Heart right ventricle (tissue), 16 donors: ENCODE measurements around the gene KCNC1. TPM values are rescaled to one million over a fixed set of nuclear protein-coding genes. Genes with fewer than 3 reads are reported as not detected.

Source experiments
- ATAC-seq, 8 donors: fragments of 200-7000 bp; cut with Tn5 transposase; one replicate each; pipeline ENCODE4 v1.9.1; 2020; ENCODE audit warnings: mild to moderate bottlenecking in 8 of 8, moderate library complexity in 8 of 8, moderate number of reproducible peaks in 1 of 8
- DNase-seq, 2 donors: peaks; one replicate each; pipeline ENCODE4 v3.0.0-alpha.2; 2020
- H3K27ac ChIP-seq, 10 donors: fragments of 200-600 bp; sonication (generic) in 2 of 10; one replicate each; pipeline versions ENCODE4 v1.5.0 to v1.8.0; 2020 to 2022; ENCODE audit warnings: mild to moderate bottlenecking in 3 of 10
- H3K27me3 ChIP-seq, 7 donors: fragments of 200-600 bp; one replicate each; pipeline ENCODE4 v1.8.0; 2021 to 2022; ENCODE audit warnings: mild to moderate bottlenecking in 2 of 7
- H3K36me3 ChIP-seq, 9 donors: fragments of 200-600 bp; sonication (generic) in 1 of 9; one replicate each; pipeline versions ENCODE4 v1.5.0 to v1.8.0; 2020 to 2022; ENCODE audit warnings: mild to moderate bottlenecking in 2 of 9
- H3K4me1 ChIP-seq, 9 donors: fragments of 200-600 bp; sonication (generic) in 1 of 9; one replicate each; pipeline versions ENCODE4 v1.5.0 to v1.8.0; 2020 to 2022; ENCODE audit warnings: mild to moderate bottlenecking in 4 of 9
- H3K4me3 ChIP-seq, 10 donors: fragments of 200-600 bp; sonication (generic) in 2 of 10; one replicate each; pipeline versions ENCODE4 v1.5.0 to v1.8.0; 2020 to 2022; ENCODE audit warnings: mild to moderate bottlenecking in 7 of 10, moderate library complexity in 2 of 10
- H3K9me3 ChIP-seq, 11 donors: fragments of 200-600 bp in 10 of 11; sonication (generic) in 2 of 11; one replicate each; pipeline versions ENCODE4 v1.5.0 to v1.8.0; 2013 to 2022; ENCODE audit warnings: mild to moderate bottlenecking in 2 of 11, control low read depth in 1 of 11, moderate library complexity in 1 of 11
- CTCF ChIP-seq, 9 donors: fragments of 200-600 bp; sonication (generic) in 2 of 9; IDR thresholded peaks; one replicate each; pipeline versions ENCODE4 v1.5.0 to v1.8.0; 2021 to 2022; ENCODE audit warnings: antibody characterized with exemption in 9 of 9, mild to moderate bottlenecking in 5 of 9, moderate library complexity in 1 of 9
- whole genome bisulfite sequencing, 2 donors: extraction: QIAGEN DNeasy Blood & Tissue Kit; methylation state at CpG; one replicate each; pipeline ENCODE4 v1.1.7; 2013; ENCODE audit warnings: inconsistent platforms in 1 of 2; 5-methylcytosine and 5-hydroxymethylcytosine counted together
- intact Hi-C, 10 donors: fragments of 100-400 bp; cut with DNase I; formaldehyde crosslinking; loops; one replicate each; pipeline versions ENCODE4 v1.11.1 to v1.14.2; 2022
- polyA plus RNA-seq, 2 donors: library from polyadenylated mRNA; stranded (reverse); fragments of 200-250 nt; gene quantifications; one replicate each; pipeline ENCODE4 v1.2.3, GENCODE V29; 2013
- total RNA-seq, 10 donors: library from RNA; stranded (reverse); fragmentation: NEBNext Ultra II Directional in 3 of 10; extraction: Animal tissue kit (Norgen Biotek cat#: 25700) in 3 of 10; gene quantifications; one replicate each; pipeline versions ENCODE4 v1.2.1 to v1.2.4, GENCODE V29; 2021 to 2023
- donor health status: Arrhythmogenic right ventricular cardiomyopathy.
- donor health status: ischemic (EF 13 %, LVEDD 7.1; RV severe dilation, severe dysfunction).
- donor health status: healthy with polysubstance abuse.
- donor health status: DM: no; HTN: yes; CAD: no.
- donor health status: DM: no; HTN: no; CAD: no.
- donor health status: ischemic (EF 25% LVEDD 6.9; RV normal size, moderate dysfunction).
- donor health status: ischemic (EF 25% LVEDD 5.7; RV mildly dilated, moderate dysfunction).
- donor health status: healthy.
- donor health status: DM: yes; HTN: yes; CAD: no.
- donor health status: Ischemic cardiomyopathy.
- donor health status: ischemic (EF 35%, LVEDD 5.7; RV mildly dilated, moderate dysfunction).
- donor health status: nonischemic (EF 11% LVEDD 7.7; RV severe dilation, severe dysfunction).
- donor health status: DM: yes; HTN: yes; CAD: no.
- donor health status: PGD.
- donor health status: ischemic (EF 29% LVEDD 5.4; RV normal size, mild dysfunction).
- donor health status: nonischemic (EF 23%, LVEDD 6.1; RV moderate dilation, normal function).

The KCNC1 gene
- total and polyA plus RNA-seq, 12 donors: 0.04 to 0.09 (median 0.06) TPM; not detected in 8

- Histone ChIP-seq H3K4me3 (no peak overlapping the region), H3K27me3 (peaks cover 15 to 74% (median 59%) of the 10 kb centered on the region in 7 donors), H3K4me1 (peaks cover 0 to 20% (median 15%) of the 10 kb centered on the region in 9 donors), H3K36me3 (no peaks in the 10 kb centered on the region), H3K9me3 (no peaks in the 10 kb centered on the region), H3K27ac (no peak overlapping the region)
- WGBS, 2 donors: 64 to 71% methylated on average over 2 of the region's 2 CpGs
- intact Hi-C loops: loop anchor here in 2 of 10 donors (10.0 kb wide), 2 partner anchors 120 to 130 kb away; no protein-coding TSS in a partner anchor
- TF ChIP-seq CTCF (IDR thresholded peaks at IDR 0.05): no peak
- DNase-seq (no peak), ATAC-seq (no peak)
Measured at GRCh38 chr11:17725174-17725573, 9.4 kb upstream of the KCNC1 start.

GRCh38 chr11:17730137-17730536, 4.4 kb upstream of the KCNC1 start:
- no peak for ATAC-seq
- Histone ChIP-seq H3K36me3 (no peaks in the 10 kb centered on the region), H3K4me1 (peaks cover under 1 to 13% (median 5%) of the 10 kb centered on the region in 9 donors), H3K27me3 (peaks cover 0 to 63% (median 48%) of the 10 kb centered on the region in 7 donors), H3K9me3 (no peaks in the 10 kb centered on the region), H3K4me3 (no peak overlapping the region), H3K27ac (no peak overlapping the region)
- DNase-seq: no peak
- WGBS, 2 donors: 59 to 60% methylated on average over 2 of the region's 2 CpGs
- TF ChIP-seq CTCF (IDR thresholded peaks at IDR 0.05): no peak
- intact Hi-C loops: loop anchor here in 9 of 10 donors (2.0 to 10.0 kb wide), 4 partner anchors 117 to 249 kb away; no protein-coding TSS in a partner anchor

- peaks cover 0 to 63% (median 49%) of the 10 kb centered on the region in 7 donors for H3K27me3 ChIP-seq
- 15 to 17% methylated on average over 9 of the region's 9 CpGs for WGBS, 2 donors
- DNase-seq: peak; percentile 81 to 82
- peak; percentile 72 to 93 (median 90) for ATAC-seq
- H3K9me3 ChIP-seq: no peaks in the 10 kb centered on the region
- peaks cover 4 to 20% (median 9%) of the 10 kb centered on the region in 9 donors for H3K4me1 ChIP-seq
- intact Hi-C loops: loop anchor here (1.0 to 10.0 kb wide), 5 partner anchors 116 to 248 kb away; no protein-coding TSS in a partner anchor
- H3K27ac ChIP-seq: no peak overlapping the region
- peak; percentile 74 to 93 (median 84) for TF ChIP-seq CTCF (IDR thresholded peaks at IDR 0.05)
- no peak overlapping the region for H3K4me3 ChIP-seq
- no peaks in the 10 kb centered on the region for H3K36me3 ChIP-seq
Measured at GRCh38 chr11:17730608-17731462, 3.7 kb upstream of the KCNC1 start.

GRCh38 chr11:17733261-17733660, 1.3 kb upstream of the KCNC1 start:
- H3K4me1 ChIP-seq: peaks cover 4 to 23% (median 13%) of the 10 kb centered on the region in 9 donors
- DNase-seq (no peak), ATAC-seq (no peak)
- 81 to 85% methylated on average over 4 of the region's 4 CpGs for WGBS, 2 donors
- H3K27me3 ChIP-seq: peaks cover 18 to 84% (median 73%) of the 10 kb centered on the region in 7 donors
- no peak overlapping the region for H3K27ac ChIP-seq
- intact Hi-C loops: loop anchor here in 3 of 10 donors (5.0 to 10.0 kb wide), 3 partner anchors 114 to 242 kb away; no protein-coding TSS in a partner anchor
- no peaks in the 10 kb centered on the region for H3K9me3 ChIP-seq
- H3K36me3 ChIP-seq: no peaks in the 10 kb centered on the region
- H3K4me3 ChIP-seq: no peak overlapping the region
- no peak for TF ChIP-seq CTCF (IDR thresholded peaks at IDR 0.05)
